ENCODE results near the gene CABCOCO1.

CABCOCO1 gene

GRCh38 chr10:61642150-61642571 is 20.6 kb upstream of the CABCOCO1 start:
- H4K20me1 ChIP-seq, result no peaks in the 10 kb centered on the region
- H3K9me3 ChIP-seq, result no peaks in the 10 kb centered on the region
- no peak overlapping the region for H3K27ac ChIP-seq
- no peaks in the 10 kb centered on the region for H3K27me3 ChIP-seq
- H3K4me3 ChIP-seq, result no peak overlapping the region
- no peak for TF ChIP-seq Cebpa-rat (IDR thresholded peaks at IDR 0.05)
- H3K36me3 ChIP-seq, result no peaks in the 10 kb centered on the region
- no peaks in the 10 kb centered on the region for H3K4me1 ChIP-seq
- no peak overlapping the region for H3K4me2 ChIP-seq
- H3K9ac ChIP-seq, result no peak overlapping the region

GRCh38 chr10:61642676-61643075 is 20.1 kb upstream of the CABCOCO1 start:
- Histone ChIP-seq H3K36me3 (no peaks in the 10 kb centered on the region), H3K27me3 (no peaks in the 10 kb centered on the region), H4K20me1 (no peaks in the 10 kb centered on the region), H3K9ac (no peak overlapping the region), H3K4me1 (no peaks in the 10 kb centered on the region), H3K27ac (no peak overlapping the region), H3K9me3 (no peaks in the 10 kb centered on the region), H3K4me2 (no peak overlapping the region), H3K4me3 (no peak overlapping the region)
- no peak for TF ChIP-seq Cebpa-rat (IDR thresholded peaks at IDR 0.05)

DNA sequence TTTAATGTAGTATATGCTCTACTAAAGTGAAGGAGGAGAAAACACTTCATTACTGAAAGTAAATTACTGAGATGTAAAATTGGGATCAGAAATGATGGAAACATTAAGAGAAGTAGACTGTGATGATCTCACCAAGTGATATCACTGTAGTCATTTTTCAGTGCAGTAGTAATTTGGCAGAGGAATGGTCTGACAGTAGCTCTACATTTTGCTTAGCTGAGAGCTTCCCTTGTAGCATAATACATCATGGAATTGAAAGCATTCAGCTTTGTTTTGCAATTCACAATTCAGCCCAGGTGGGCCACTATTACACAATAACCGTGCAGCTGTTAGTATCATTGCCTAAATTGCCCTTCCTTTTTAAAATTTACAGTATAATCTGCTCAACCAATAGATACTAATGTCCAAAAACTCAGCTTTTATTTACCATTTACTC is 19.4 kb upstream of the CABCOCO1 start:
- H3K9me3 ChIP-seq, result no peaks in the 10 kb centered on the region
- no peak for TF ChIP-seq Cebpa-rat (IDR thresholded peaks at IDR 0.05)
- no peak overlapping the region for H3K4me3 ChIP-seq
- H3K4me2 ChIP-seq, result no peak overlapping the region
- H4K20me1 ChIP-seq, result no peaks in the 10 kb centered on the region
- no peaks in the 10 kb centered on the region for H3K4me1 ChIP-seq
- no peak overlapping the region for H3K27ac ChIP-seq
- no peak overlapping the region for H3K9ac ChIP-seq
- no peaks in the 10 kb centered on the region for H3K27me3 ChIP-seq
- H3K36me3 ChIP-seq, result no peaks in the 10 kb centered on the region

DNA sequence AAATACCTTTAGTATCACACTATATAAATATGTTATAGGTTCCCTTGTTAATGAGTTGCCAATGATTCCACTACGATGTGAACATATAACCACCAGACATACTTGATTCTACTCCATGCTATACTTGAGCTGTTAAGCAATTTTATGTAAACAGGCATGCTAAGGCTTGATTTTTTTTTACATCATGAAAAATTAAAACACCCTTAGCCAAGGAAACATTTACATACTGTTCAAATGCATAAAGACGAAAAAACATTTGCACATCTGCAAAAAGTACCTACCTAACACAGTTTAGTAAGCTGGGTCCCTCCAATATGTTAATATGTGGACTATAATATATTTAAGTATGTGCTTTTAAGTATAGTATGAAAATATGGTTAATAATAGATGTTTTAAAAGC is 9.0 kb upstream of the CABCOCO1 start:
- H3K36me3 ChIP-seq, result no peaks in the 10 kb centered on the region
- no peak overlapping the region for H3K9ac ChIP-seq
- TF ChIP-seq Cebpa-rat (IDR thresholded peaks at IDR 0.05), result no peak
- no peak overlapping the region for H3K4me2 ChIP-seq
- H3K9me3 ChIP-seq, result no peaks in the 10 kb centered on the region
- no peaks in the 10 kb centered on the region for H3K4me1 ChIP-seq
- H3K4me3 ChIP-seq, result no peak overlapping the region
- no peaks in the 10 kb centered on the region for H3K27me3 ChIP-seq
- H3K27ac ChIP-seq, result no peak overlapping the region
- H4K20me1 ChIP-seq, result no peaks in the 10 kb centered on the region

GRCh38 chr10:61655335-61655851 is 7.3 kb upstream of the CABCOCO1 start:
- no peak overlapping the region for H3K27ac ChIP-seq
- no peaks in the 10 kb centered on the region for H3K4me1 ChIP-seq
- no peak overlapping the region for H3K4me3 ChIP-seq
- H3K4me2 ChIP-seq, result no peak overlapping the region
- no peak overlapping the region for H3K9ac ChIP-seq
- TF ChIP-seq Cebpa-rat (IDR thresholded peaks at IDR 0.05), result no peak
- H3K36me3 ChIP-seq, result no peaks in the 10 kb centered on the region
- H4K20me1 ChIP-seq, result no peaks in the 10 kb centered on the region
- H3K9me3 ChIP-seq, result no peaks in the 10 kb centered on the region
- no peaks in the 10 kb centered on the region for H3K27me3 ChIP-seq

DNA sequence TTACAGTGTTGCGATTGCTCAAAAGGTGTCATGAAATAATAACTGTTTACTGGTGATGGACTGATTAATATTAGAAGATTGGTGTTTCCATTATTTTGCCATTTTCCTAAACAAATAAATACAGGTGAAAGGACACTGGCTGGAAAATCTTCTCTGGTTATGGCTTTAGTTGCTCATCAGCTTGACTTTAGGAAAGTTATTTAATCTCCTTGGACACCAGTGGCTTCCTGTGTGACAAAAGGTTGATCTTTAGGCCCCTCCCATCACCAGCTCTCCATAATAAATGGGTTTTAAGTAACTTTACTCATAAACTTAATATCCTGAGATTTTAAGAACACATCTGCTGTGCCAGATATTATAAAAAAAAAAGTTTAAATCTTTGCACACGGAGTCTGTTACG is 737 bp downstream of the CABCOCO1 start:
- H3K4me3 ChIP-seq, result no peak overlapping the region
- no peaks in the 10 kb centered on the region for H4K20me1 ChIP-seq
- no peak overlapping the region for H3K27ac ChIP-seq

GRCh38 chr10:61664985-61665384 is 2.3 kb downstream of the CABCOCO1 start:
- Histone ChIP-seq H4K20me1 (no peaks in the 10 kb centered on the region), H3K9ac (no peak overlapping the region), H3K4me2 (no peak overlapping the region), H3K4me3 (no peak overlapping the region), H3K27ac (no peak overlapping the region), H3K27me3 (no peaks in the 10 kb centered on the region), H3K4me1 (no peaks in the 10 kb centered on the region), H3K36me3 (no peaks in the 10 kb centered on the region), H3K9me3 (peaks cover 7% of the 10 kb centered on the region)
- TF ChIP-seq Cebpa-rat (IDR thresholded peaks at IDR 0.05), result no peak

More for the DNA sequence above, 737 bp downstream of the CABCOCO1 start:
- Histone ChIP-seq H3K9me3 (peaks cover 7% of the 10 kb centered on the region), H3K4me1 (no peaks in the 10 kb centered on the region), H3K27me3 (no peaks in the 10 kb centered on the region), H3K9ac (no peak overlapping the region), H3K4me2 (no peak overlapping the region), H3K36me3 (no peaks in the 10 kb centered on the region)
- no peak for TF ChIP-seq Cebpa-rat (IDR thresholded peaks at IDR 0.05)

GRCh38 chr10:61669161-61669725 is 6.5 kb downstream of the CABCOCO1 start:
- no peaks in the 10 kb centered on the region for H3K27me3 ChIP-seq
- no peak overlapping the region for H3K4me2 ChIP-seq
- H3K9ac ChIP-seq, result no peak overlapping the region
- no peaks in the 10 kb centered on the region for H4K20me1 ChIP-seq
- no peak overlapping the region for H3K27ac ChIP-seq
- H3K4me3 ChIP-seq, result no peak overlapping the region
- TF ChIP-seq Cebpa-rat (IDR thresholded peaks at IDR 0.05), result no peak
- H3K9me3 ChIP-seq, result no peaks in the 10 kb centered on the region
- no peaks in the 10 kb centered on the region for H3K36me3 ChIP-seq
- H3K4me1 ChIP-seq, result no peaks in the 10 kb centered on the region

DNA sequence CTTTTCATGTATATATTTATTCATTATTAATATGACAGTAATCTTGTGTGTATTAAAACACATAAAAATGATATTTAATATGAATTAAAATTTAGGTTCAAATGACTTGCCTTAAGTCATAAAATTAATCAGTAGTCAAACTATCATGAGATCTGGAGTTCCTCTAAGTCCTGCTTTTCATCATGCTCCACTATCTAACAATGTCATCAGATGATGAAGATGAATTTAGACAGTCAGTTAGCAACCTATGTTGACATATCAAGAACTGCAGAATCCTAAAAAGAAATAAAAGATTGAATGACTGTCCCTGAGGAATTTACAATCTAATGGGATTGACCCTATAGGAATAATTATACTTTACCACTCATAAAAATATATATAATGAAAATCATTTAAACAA is 7.1 kb downstream of the CABCOCO1 start:
- Histone ChIP-seq H4K20me1 (no peaks in the 10 kb centered on the region), H3K9ac (no peak overlapping the region), H3K36me3 (no peaks in the 10 kb centered on the region), H3K4me3 (no peak overlapping the region), H3K4me1 (no peaks in the 10 kb centered on the region), H3K9me3 (no peaks in the 10 kb centered on the region), H3K27me3 (no peaks in the 10 kb centered on the region), H3K27ac (no peak overlapping the region), H3K4me2 (no peak overlapping the region)
- TF ChIP-seq Cebpa-rat (IDR thresholded peaks at IDR 0.05), result no peak

DNA sequence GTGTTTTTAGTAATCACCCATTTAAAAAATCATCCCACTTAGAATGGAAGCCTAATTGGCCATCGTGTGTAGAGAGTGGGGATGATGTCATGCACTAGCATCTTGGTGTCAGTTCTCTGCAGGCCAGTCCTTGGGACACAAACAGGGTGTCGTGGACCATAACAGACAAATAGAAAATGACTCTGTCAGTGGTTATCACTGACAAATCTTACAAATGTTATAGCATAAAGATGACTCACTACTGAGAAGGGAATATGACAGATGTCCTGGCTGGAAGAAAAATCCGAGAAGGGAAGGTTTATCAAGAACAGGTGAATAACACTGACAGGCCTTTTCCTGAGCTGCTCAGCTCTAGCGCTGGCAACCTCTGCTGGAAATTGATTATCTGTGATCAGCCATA is 10.6 kb downstream of the CABCOCO1 start:
- Histone ChIP-seq H3K36me3 (no peaks in the 10 kb centered on the region), H3K4me2 (no peak overlapping the region), H3K27ac (no peak overlapping the region), H3K27me3 (no peaks in the 10 kb centered on the region), H3K4me3 (no peak overlapping the region), H4K20me1 (no peaks in the 10 kb centered on the region), H3K9me3 (no peaks in the 10 kb centered on the region), H3K4me1 (no peaks in the 10 kb centered on the region), H3K9ac (no peak overlapping the region)
- no peak for TF ChIP-seq Cebpa-rat (IDR thresholded peaks at IDR 0.05)

DNA sequence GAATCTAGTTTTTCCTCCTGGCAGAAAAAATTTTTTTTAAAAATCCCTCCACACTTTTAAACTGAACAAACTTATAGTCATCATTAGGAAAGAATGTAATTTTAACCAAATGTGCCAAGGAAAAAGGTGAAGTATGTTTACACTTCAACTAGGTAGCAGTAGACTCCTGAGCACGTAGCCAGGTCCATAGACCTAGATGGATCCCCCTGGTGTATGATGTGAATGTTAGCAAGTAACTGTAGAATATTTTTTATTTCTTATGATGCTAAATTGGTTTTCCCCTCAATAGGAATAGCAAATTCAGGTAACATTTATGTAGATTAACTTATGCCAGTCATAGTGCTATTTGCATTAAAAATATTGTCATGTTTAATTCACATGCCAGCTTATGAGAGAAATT is 19.6 kb downstream of the CABCOCO1 start:
- no peak overlapping the region for H3K9ac ChIP-seq
- H3K36me3 ChIP-seq, result no peaks in the 10 kb centered on the region
- H3K4me3 ChIP-seq, result no peak overlapping the region
- H3K9me3 ChIP-seq, result no peaks in the 10 kb centered on the region
- no peaks in the 10 kb centered on the region for H3K27me3 ChIP-seq
- no peak for TF ChIP-seq Cebpa-rat (IDR thresholded peaks at IDR 0.05)
- no peak overlapping the region for H3K4me2 ChIP-seq
- H3K4me1 ChIP-seq, result no peaks in the 10 kb centered on the region
- H3K27ac ChIP-seq, result no peak overlapping the region
- H4K20me1 ChIP-seq, result no peaks in the 10 kb centered on the region

Data from BLaER1 (cell line).